GM18505 (cell line): ENCODE results near the gene EYA4.

ENCODE experiments used
- ATAC-seq: cut with Tn5 transposase; IDR thresholded peaks from one replicate; pipeline ENCODE4 v1.9.1; 2021; ENCODE audit not compliant: unreplicated experiment
- POLR2A ChIP-seq: IDR thresholded peaks from 4 replicates; pipeline ENCODE4 v1.6.1; 2011; ENCODE audit warnings: borderline replicate concordance; ENCODE audit not compliant: insufficient read depth, insufficient read length; ENCODE audit errors: extremely low read depth

Gene EYA4

DNA sequence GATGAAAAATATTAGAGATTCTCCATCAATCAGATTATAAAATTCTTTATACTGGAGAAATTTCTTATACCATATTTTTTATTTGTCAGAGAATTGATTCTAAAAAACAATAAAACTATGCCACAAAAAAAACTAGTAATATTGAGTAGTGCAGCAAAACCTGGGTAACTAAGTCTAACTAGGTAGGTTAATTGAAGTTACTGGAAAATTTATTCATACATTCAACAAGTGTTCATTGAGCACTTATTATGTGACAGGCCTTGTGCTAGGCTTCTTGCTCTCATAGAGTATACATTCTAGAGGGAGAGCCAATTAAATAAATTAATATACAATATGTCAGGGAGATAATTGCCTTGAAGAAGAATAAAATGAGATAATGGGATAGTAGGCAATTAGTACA, 189.4 kb downstream of the EYA4 start:
- no peak for ATAC-seq
- no peak for TF ChIP-seq POLR2A

DNA sequence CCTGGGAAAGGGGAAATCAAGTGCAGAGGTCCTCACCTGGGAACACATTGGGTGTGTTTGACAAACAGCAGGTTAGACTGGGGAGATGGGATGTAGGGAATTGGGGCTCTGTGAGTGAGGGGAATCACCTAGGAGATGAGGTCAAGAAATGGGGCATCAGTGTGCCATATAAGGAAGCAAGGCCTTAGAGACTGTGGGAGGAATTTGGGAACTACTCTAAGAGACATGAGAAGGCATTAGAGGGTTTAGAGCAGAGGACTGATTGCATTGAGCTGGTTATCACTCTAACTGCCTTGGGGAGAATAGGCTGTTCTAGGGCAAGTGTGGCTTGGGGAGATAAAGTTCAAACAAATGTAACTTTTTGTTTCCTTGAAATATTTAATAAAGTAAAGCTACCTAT, 189.9 kb downstream of the EYA4 start:
- no peak for TF ChIP-seq POLR2A
- no peak for ATAC-seq

DNA sequence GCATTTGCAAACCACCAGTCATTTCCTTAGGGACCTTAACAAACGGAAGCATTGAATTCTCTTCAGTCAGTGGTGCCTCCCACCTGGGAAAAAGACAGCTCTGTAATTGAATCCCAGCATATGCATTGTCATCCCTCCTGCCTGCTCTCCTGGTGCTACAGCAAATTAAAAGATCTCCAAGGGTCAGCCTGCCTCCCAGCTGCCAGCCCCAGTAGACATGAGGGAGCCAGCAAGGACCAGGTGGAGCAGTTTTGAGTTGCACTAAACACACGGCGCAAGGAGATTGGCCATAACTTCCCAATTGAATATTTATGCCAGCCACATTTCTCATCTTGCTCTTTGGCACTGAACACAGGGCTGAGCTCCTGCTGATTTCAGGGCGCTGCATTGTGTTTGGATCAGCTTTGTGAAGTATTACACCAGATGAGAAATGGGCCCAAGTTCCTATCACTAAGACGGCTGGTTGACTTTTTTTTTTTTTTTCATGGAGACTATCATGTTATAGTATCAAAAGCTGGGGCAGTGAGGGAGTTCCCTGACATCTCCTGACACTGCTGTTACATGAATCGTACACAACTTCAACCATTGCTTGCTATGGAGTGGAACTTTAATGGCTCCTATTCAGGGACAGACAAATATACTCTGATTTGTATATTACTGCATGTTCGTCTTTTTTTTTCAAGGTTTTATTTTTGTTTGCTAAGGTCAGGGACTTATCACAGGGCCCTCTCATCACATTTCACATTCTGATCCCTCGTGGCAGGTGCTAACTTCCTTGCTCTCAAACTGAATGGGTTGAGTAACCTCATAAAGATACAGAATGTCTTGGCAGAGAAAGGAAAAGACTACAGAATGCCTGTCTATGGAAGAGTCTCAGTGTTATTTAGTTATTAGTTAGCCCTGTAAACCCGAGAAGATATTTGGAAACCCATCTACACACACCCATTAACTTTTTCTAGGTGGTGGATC, 191.1 kb downstream of the EYA4 start:
- no peak for TF ChIP-seq POLR2A
- ATAC-seq, result no peak

DNA sequence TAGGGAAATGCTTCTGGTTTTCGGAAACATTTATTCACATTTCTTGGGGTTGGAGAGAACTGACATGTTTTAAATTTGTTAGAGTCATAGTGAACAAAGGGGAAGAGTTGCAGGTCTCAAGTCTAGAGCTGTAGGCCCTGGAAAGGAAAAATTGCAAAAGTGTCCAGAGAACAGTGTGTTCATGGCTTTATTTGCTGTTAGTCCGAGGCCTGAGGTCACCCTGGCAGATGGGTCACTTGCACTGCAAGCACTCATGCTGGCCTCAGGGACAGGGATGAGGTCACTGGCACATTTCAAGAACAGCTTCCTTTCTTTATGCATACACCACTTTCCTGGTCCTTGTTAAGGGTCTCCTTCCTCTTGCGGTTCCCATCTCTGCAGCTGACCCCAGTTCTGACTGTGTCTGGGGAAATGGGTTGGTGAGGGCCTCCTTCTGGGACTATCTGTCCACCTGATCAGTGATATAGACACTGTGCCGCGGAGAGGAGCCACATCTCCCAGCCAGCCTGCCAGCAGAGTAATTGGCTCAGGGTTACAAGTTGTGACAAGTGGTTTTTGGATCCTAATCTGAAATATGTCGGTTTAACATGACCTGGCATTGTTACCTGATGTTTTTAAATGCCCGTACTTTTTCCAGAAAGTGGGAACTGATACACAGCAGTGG, 194.0 kb downstream of the EYA4 start:
- ATAC-seq, result no peak
- no peak for TF ChIP-seq POLR2A

DNA sequence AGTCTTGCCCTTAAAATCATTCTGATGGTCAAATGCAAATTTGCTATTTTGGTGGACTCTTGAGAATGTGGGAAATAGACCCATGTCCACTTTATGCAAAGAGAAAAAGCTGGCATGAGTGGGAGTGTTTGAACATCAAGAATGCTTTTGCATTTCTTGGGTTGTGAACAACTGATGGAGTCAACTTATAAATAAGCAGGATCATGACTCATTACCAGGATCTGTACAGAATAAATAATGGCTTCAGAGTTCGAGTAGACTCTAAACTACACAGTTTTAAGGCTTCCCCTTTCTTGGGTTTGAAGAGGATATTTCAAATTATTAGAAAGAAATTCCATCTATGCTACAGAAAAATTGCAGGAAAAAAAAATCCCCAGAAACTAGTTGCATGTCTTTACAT, 195.5 kb downstream of the EYA4 start:
- TF ChIP-seq POLR2A, result no peak
- ATAC-seq, result no peak

DNA sequence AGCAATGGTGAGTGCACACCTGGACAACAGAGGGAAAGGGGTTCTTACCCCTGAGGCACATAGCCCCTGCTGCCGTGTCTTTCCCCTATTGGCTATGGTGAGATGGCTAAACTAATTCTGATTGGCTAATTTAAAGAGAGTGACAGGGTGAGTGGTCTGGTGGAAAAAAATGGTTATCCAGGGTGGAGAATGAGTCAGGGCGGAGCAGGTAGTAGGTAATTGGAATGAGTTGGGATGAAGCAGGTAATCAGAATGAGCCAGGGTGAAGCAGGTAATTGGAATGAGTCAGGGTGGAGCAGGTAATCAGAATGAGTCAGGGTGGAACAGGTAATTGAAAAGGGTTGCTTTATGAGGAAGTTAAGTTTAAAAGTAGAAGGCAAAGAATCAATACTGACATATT, 200.3 kb downstream of the EYA4 start:
- no peak for TF ChIP-seq POLR2A
- ATAC-seq, result no peak

DNA sequence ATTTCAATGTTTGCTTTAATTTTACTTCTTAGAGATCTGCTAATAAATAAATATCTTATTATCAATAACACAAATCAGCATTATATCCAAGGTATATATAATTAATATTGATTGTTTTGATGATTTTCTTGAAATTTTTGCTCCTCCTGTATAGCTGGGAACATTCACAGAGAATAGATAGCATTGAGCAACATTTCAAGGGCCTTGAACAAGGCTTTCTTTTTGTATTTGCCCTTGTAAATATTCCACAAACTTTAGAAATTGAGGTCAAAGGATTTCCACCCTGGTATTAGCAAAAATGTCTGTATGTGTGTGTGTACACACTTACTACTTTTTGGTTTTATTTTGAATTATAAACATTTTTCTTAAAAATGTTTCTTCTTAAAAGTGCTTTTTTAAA, 205.6 kb downstream of the EYA4 start:
- ATAC-seq, result no peak

DNA sequence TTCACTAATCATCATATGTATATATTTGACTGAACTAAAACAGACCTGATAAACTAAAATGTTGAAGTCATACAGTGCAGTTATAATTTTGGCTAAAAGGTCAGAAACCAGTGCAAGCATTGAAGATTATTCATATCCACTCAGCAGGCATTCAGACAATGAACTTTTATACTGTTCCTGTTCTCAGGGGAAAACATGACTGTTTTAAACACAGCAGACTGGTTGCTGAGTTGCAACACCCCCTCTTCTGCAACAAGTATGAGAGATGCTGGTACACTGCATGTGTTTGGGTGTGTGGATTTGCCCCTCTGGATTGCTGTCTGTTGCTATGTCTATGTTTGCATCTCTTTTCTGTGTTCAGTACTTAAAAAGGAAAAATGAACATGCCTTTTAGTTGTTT, 206.8 kb downstream of the EYA4 start:
- ATAC-seq, result no peak

More for the DNA sequence above, 205.6 kb downstream of the EYA4 start:
- no peak for TF ChIP-seq POLR2A

DNA sequence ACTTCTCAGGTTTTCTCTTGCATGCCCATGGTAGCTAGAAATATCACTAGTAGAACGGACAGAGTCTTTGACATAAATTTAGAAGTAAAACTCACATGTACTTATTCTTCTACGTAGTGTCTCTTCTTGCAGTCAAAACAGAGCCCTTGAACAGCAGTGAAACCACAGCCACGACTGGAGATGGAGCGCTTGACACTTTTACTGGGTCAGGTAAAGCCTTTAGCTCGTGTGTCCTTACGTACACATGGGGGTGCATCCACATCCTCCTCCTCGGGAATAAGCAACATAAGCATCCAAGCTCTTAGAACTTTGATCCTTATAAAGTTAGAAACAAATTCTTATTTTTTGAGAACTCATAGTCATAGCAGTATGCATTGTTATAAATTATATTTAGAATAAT, 215.3 kb downstream of the EYA4 start:
- no peak for TF ChIP-seq POLR2A
- ATAC-seq, result no peak

More for the DNA sequence above, 206.8 kb downstream of the EYA4 start:
- TF ChIP-seq POLR2A, result no peak

DNA sequence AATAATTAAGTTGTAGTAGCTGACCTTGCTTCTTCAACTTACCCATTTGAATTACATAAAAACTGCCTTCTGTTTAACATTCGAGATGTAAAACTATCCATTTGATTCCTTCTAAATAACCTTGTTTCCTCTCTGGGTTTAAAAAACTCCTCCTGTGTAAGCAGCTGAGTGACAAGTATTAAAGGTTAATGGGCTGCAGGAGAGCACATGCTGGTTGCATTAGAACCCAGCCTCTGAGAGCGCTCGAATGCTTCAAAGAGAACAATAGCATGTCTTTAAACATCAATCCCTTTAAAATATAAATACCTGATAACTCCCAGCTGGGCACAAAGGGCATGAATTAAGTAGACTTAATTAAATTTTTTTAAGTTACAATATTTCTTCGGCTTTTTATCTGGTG, 215.8 kb downstream of the EYA4 start:
- ATAC-seq, result no peak
- no peak for TF ChIP-seq POLR2A

DNA sequence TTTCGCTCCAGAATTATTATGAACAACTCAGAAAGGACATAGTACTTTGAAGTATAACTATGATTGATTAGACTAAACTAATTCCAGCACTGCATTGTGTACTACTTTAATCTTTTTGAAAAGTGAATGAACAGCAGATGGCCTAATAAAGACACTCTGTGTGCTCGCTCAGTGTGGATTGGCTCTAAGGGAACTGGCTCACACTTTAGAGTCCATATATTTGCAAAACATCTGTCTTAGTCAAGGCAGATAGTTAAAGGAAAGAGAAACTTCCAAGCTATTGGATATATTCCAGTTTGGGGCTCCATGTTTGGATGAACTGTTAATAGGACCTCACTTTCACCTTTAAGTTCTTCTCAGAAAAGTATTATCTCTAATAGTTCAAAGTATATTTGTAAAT, 218.9 kb downstream of the EYA4 start:
- no peak for ATAC-seq

DNA sequence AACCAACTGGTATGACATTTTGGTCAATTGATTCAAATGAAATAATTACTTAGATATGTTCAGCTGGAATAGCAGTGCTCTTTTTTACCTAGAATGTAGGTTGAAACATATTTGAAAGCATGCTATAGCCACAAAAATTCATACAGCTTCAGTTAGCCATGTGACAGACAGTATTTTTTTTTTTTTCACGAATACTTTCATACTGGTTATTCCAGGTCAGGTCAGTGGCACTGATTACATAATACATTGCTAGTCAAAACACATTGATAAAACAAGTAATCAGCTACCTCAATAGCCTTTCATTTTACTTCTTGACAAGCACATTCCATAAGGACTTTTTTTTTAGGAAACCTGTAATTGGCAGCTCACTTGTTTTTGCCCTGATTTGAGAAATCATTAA, 222.6 kb downstream of the EYA4 start:
- ATAC-seq, result no peak

More for the DNA sequence above, 218.9 kb downstream of the EYA4 start:
- TF ChIP-seq POLR2A, result no peak

DNA sequence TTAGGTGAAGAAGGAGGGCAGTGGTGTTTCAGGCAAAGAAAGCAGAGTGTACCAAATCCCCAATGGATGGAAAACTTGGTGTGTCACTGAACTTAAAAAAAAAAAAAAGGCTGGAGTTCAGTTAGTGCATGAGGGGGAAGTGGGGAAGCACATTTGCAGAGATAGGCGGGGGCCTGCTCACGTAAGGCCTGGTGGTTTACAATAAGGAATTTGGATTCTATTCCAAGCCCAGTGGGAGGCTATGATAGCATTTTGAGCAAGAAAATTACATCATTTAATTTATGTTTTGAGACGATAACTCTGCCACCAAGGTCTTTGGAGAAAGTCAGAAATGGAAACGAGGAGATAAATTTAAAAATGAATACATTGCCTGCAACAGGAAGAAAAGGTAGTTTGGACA, 225.5 kb downstream of the EYA4 start:
- no peak for TF ChIP-seq POLR2A
- ATAC-seq, result no peak

More for the DNA sequence above, 222.6 kb downstream of the EYA4 start:
- TF ChIP-seq POLR2A, result no peak

DNA sequence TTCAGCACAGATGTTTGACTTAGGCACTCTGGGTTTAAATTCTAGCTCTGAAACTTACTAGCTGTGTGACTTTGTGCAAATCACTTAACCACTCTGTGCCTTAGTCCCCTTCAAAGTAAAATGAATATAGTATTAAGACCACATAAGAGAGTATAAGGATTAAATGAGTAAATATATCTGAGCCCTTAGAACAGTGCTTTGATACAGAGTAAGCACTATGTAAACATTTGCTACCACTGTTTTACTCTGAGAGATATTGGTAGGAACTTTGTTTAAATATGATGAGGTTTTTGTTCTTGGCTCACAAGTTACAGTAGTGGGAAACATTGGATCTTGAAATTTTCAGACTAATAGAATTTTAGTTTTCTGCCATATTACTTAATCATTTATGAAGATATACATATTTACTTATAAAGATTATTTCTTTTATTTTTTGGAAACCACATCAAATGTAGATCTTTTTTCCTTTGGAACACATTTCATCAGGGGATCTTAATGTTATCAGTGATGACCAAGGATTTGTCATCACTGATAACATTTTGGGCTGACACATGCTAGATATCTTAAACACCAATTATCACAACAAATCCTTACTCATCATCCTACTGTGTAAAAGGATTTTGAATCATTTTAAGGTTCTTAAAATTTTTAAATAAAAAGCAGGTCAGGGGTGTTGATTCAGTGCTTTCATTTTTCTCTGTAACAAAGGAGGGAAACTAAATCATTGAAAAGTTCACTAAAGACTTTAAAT, 226.2 kb downstream of the EYA4 start:
- no peak for ATAC-seq
- no peak for TF ChIP-seq POLR2A

DNA sequence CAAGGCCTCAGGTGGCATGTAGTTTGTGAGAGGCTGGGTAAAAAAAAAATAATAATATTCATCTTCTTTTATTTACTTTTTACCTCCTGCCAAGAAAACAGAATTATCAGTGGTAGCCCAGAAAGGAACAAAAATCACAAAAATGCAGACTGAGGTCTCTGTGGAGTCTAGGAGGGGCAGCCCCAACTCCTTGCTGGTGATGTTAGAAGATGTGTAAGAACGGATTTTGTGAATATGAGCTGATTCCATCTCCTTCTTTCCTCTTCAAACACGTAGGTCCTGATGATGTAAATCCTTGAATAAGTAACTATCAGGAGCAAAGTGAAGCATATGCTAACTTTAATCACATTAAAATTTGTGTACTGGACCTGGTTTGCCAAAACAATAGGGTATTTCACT, 226.8 kb downstream of the EYA4 start:
- ATAC-seq, result no peak
- no peak for TF ChIP-seq POLR2A
